NCI-H146 treated with DMSO at 0.1 percent for 48 hours (cell line): ENCODE results near the gene FILIP1.
"Not testable (repeated sequence)": the region's sequence is repeated elsewhere in the genome, so short reads cannot be mapped to it uniquely, and the experiment has no call there.

ENCODE experiments used
- DNase-seq: peaks from one replicate; lab custom pipeline; 2025; ENCODE audit not compliant: unreplicated experiment; lab: John Stamatoyannopoulos, UW

Gene FILIP1

GRCh38 chr6:75449630-75450206 is 43.9 kb downstream of the FILIP1 start:
- DNase-seq: no peak

GRCh38 chr6:75446241-75446880 is 47.2 kb downstream of the FILIP1 start:
- no peak for DNase-seq

- DNase-seq: no peak
Measured at GRCh38 chr6:75445738-75446137, 47.9 kb downstream of the FILIP1 start.

- no peak for DNase-seq
Measured at GRCh38 chr6:75444899-75445298, 48.7 kb downstream of the FILIP1 start.

GRCh38 chr6:75441883-75442282 is 51.7 kb downstream of the FILIP1 start:
- DNase-seq: not testable (repeated sequence)

- not testable (repeated sequence) for DNase-seq
Measured at GRCh38 chr6:75441479-75441878, 52.1 kb downstream of the FILIP1 start.

GRCh38 chr6:75438442-75439116 is 55.0 kb downstream of the FILIP1 start:
- DNase-seq: no peak

- no peak for DNase-seq
Measured at GRCh38 chr6:75438013-75438431, 55.6 kb downstream of the FILIP1 start.

- DNase-seq: no peak
Measured at GRCh38 chr6:75437421-75437891, 56.1 kb downstream of the FILIP1 start.

GRCh38 chr6:75436869-75437268 is 56.7 kb downstream of the FILIP1 start:
- DNase-seq: no peak

GRCh38 chr6:75432809-75433208 is 60.8 kb downstream of the FILIP1 start:
- DNase-seq: not testable (repeated sequence)

- no peak for DNase-seq
Measured at GRCh38 chr6:75431379-75431778, 62.2 kb downstream of the FILIP1 start.

GRCh38 chr6:75430631-75431325 is 62.8 kb downstream of the FILIP1 start:
- no peak for DNase-seq

- no peak for DNase-seq
Measured at GRCh38 chr6:75429061-75429703, 64.4 kb downstream of the FILIP1 start.

- no peak for DNase-seq
Measured at GRCh38 chr6:75428204-75428603, 65.4 kb downstream of the FILIP1 start.

- no peak for DNase-seq
Measured at GRCh38 chr6:75427329-75427728, 66.3 kb downstream of the FILIP1 start.

GRCh38 chr6:75424618-75425548 is 68.7 kb downstream of the FILIP1 start:
- no peak for DNase-seq

GRCh38 chr6:75423386-75423785 is 70.2 kb downstream of the FILIP1 start:
- DNase-seq: no peak

GRCh38 chr6:75422024-75422639 is 71.5 kb downstream of the FILIP1 start:
- no peak for DNase-seq
